IMR-90 (cell line): ENCODE results near the gene SLC15A3.

ENCODE experiments used
- CEBPB ChIP-seq: IDR thresholded peaks from 2 replicates; pipeline ENCODE4 v1.6.1; 2012; ENCODE audit warnings: low read depth, low read length, improper control_type of control experiment
- CTCF ChIP-seq: conservative IDR thresholded peaks from 2 replicates; pipeline ENCODE4 v1.5.1; 2012; ENCODE audit warnings: mild to moderate bottlenecking, low read depth, low read length, improper control_type of control experiment
- MAFK ChIP-seq: IDR thresholded peaks from 2 replicates; pipeline ENCODE4 v1.6.1; 2012; ENCODE audit warnings: low read depth, low read length, improper control_type of control experiment
- MAZ ChIP-seq: IDR thresholded peaks from 2 replicates; pipeline ENCODE4 v1.6.1; 2012; ENCODE audit warnings: low read depth, mild to moderate bottlenecking, low read length, improper control_type of control experiment, moderate library complexity, borderline replicate concordance
- MXI1 ChIP-seq: IDR thresholded peaks from 2 replicates; pipeline ENCODE4 v1.6.1; 2012; ENCODE audit warnings: low read depth, mild to moderate bottlenecking, low read length, moderate library complexity, borderline replicate concordance
- POLR2A ChIP-seq: IDR thresholded peaks from 2 replicates; pipeline ENCODE4 v1.6.1; 2012; ENCODE audit warnings: mild to moderate bottlenecking, low read depth, low read length
- RAD21 ChIP-seq: IDR thresholded peaks from 2 replicates; pipeline ENCODE4 v1.6.1; 2012; ENCODE audit warnings: low read length, improper control_type of control experiment
- RCOR1 ChIP-seq: IDR thresholded peaks from 2 replicates; pipeline ENCODE4 v1.6.1; 2012; ENCODE audit warnings: mild to moderate bottlenecking, low read length, improper control_type of control experiment; ENCODE audit not compliant: insufficient replicate concordance
- RFX5 ChIP-seq: IDR thresholded peaks from 2 replicates; pipeline ENCODE4 v1.8.0; 2012; ENCODE audit warnings: low read depth, mild to moderate bottlenecking, low read length, moderate library complexity
- SMC3 ChIP-seq: fragments of 150-350 bp; IDR thresholded peaks from 2 replicates; pipeline ENCODE4 v1.6.1; 2016; ENCODE audit warnings: low read depth, mild to moderate bottlenecking, antibody characterized with exemption, low read length, moderate library complexity
- USF2 ChIP-seq: fragments of 150-350 bp; IDR thresholded peaks from 2 replicates; pipeline ENCODE4 v1.6.1; 2017; ENCODE audit warnings: mild to moderate bottlenecking, antibody characterized with exemption, low read length, low read depth

- TF ChIP-seq CTCF = no peak
- TF ChIP-seq RAD21 = no peak
- TF ChIP-seq MAZ = no peak
- no peak for TF ChIP-seq POLR2A
- TF ChIP-seq MAFK = no peak
- no peak for TF ChIP-seq CEBPB
- TF ChIP-seq RCOR1 = no peak
- TF ChIP-seq SMC3 = no peak
- no peak for TF ChIP-seq RFX5
- TF ChIP-seq MXI1 = no peak
- no peak for TF ChIP-seq USF2
Observed at GRCh38 chr11:60912223-60912850, 39.6 kb downstream of the SLC15A3 start.
